ENCODE measurements around the gene APOC1.
"Not testable (repeated sequence)": the region's sequence is repeated elsewhere in the genome, so short reads cannot be mapped to it uniquely, and the experiment has no call there.

Gene APOC1

GRCh38 chr19:44883922-44884321 lies 30.5 kb upstream of the APOC1 start:
- Histone ChIP-seq H3K36me3 (peaks cover 43 to 98% (median 61%) of the 10 kb centered on the region in 11 experiments), H3K9ac (no peak overlapping the region), H3K27ac (no peak overlapping the region), H3K4me3 (no peak overlapping the region), H3K27me3 (no peaks in the 10 kb centered on the region), H3K9me3 (replicated peaks in 1 of 11) (no peaks in the 10 kb centered on the region), H3K4me1 (peaks cover 2 to 10% (median 9%) of the 10 kb centered on the region in 10 experiments; a peak in 15 of 20 replicates), H4K20me1 (peaks cover 0 to 9% (median 0%) of the 10 kb centered on the region in 11 experiments; a peak in 4 of 22 replicates), H3K4me2 (no peak overlapping the region)
- TF ChIP-seq Cebpa-rat (IDR thresholded peaks at IDR 0.05): no peak

DNA sequence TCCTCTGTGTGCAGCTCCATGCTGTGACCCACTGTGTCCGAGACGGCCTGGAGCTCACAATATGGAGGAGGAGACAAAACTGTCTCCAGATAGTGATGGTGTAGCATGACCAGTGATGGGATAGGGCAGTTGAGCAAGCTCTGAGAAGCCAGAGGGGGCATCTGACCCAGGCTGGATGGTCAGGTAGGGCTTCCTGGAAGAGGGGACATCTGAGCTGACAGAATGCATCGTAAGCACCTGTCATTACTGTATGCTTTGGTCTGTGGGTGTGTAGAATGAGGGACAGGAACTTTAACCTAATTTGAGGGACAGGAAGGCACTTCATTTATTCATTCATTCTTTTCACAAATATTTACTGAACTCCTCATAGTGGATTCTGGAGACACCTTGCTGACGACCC lies 29.8 kb upstream of the APOC1 start:
- TF ChIP-seq Cebpa-rat (IDR thresholded peaks at IDR 0.05): no peak
- Histone ChIP-seq H3K4me2 (no peak overlapping the region), H4K20me1 (peaks cover 0 to 3% (median 0%) of the 10 kb centered on the region in 11 experiments; a peak in 4 of 22 replicates), H3K4me3 (no peak overlapping the region), H3K27me3 (no peaks in the 10 kb centered on the region), H3K9ac (no peak overlapping the region), H3K27ac (no peak overlapping the region), H3K9me3 (replicated peaks in 1 of 11) (no peaks in the 10 kb centered on the region), H3K36me3 (peaks cover 38 to 95% (median 58%) of the 10 kb centered on the region in 11 experiments), H3K4me1 (peaks cover 5 to 10% (median 6%) of the 10 kb centered on the region in 10 experiments)

DNA sequence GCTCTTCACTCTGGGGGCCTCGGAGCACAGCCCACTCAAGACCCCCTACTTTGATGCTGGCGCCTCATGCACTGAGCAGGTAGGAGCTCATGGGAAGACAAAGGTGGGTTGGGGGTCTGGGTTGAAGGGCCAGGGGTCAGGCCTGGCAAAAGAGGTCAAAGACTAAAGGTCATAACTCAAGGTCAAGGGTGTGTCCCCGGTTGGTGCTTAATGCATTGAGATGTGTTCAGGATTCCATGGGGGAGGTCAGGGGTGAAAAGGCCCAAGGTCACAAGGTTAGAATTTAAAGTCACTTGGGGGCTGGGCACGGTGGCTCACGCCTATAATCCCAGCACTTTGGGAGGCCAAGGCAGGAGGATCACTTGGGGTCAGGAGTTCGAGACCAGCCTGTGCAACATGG lies 28.3 kb upstream of the APOC1 start:
- peaks cover 38 to 81% (median 54%) of the 10 kb centered on the region in 11 experiments for H3K36me3 ChIP-seq
- no peak overlapping the region for H3K27ac ChIP-seq
- no peak overlapping the region for H3K4me3 ChIP-seq
- H3K9me3 ChIP-seq (replicated peaks in 1 of 11): no peaks in the 10 kb centered on the region
- no peak overlapping the region for H3K4me2 ChIP-seq
- no peaks in the 10 kb centered on the region for H3K27me3 ChIP-seq
- no peak for TF ChIP-seq Cebpa-rat (IDR thresholded peaks at IDR 0.05)
- H4K20me1 ChIP-seq: peaks cover 0 to under 1% (median 0%) of the 10 kb centered on the region in 11 experiments; a peak in 2 of 22 replicates
- H3K4me1 ChIP-seq: peaks cover 7 to 15% (median 10%) of the 10 kb centered on the region in 10 experiments
- H3K9ac ChIP-seq: no peak overlapping the region

- Histone ChIP-seq H3K27me3 (no peaks in the 10 kb centered on the region), H3K4me1 (peaks cover 15 to 26% (median 18%) of the 10 kb centered on the region in 10 experiments), H4K20me1 (peaks cover 0 to 15% (median 9%) of the 10 kb centered on the region in 11 experiments; a peak in 15 of 22 replicates), H3K4me2 (no peak overlapping the region), H3K4me3 (no peak overlapping the region), H3K9me3 (replicated peaks in 1 of 11) (no peaks in the 10 kb centered on the region), H3K9ac (no peak overlapping the region), H3K27ac (no peak overlapping the region), H3K36me3 (peaks cover 45 to 69% (median 61%) of the 10 kb centered on the region in 11 experiments)
- TF ChIP-seq Cebpa-rat (IDR thresholded peaks at IDR 0.05): no peak
Measured at GRCh38 chr19:44887648-44888047, 26.8 kb upstream of the APOC1 start.

GRCh38 chr19:44888335-44888734 lies 26.1 kb upstream of the APOC1 start:
- H3K27ac ChIP-seq; H3K9me3 ChIP-seq (replicated peaks in 1 of 11); H3K27me3 ChIP-seq; H3K4me3 ChIP-seq; H3K4me2 ChIP-seq; H3K9ac ChIP-seq: not testable (repeated sequence)
- Histone ChIP-seq H3K4me1 (peaks cover 20 to 33% (median 24%) of the 10 kb centered on the region in 10 experiments), H3K36me3 (peaks cover 45 to 70% (median 65%) of the 10 kb centered on the region in 11 experiments), H4K20me1 (peaks cover 0 to 22% (median 16%) of the 10 kb centered on the region in 11 experiments; a peak in 16 of 22 replicates)

DNA sequence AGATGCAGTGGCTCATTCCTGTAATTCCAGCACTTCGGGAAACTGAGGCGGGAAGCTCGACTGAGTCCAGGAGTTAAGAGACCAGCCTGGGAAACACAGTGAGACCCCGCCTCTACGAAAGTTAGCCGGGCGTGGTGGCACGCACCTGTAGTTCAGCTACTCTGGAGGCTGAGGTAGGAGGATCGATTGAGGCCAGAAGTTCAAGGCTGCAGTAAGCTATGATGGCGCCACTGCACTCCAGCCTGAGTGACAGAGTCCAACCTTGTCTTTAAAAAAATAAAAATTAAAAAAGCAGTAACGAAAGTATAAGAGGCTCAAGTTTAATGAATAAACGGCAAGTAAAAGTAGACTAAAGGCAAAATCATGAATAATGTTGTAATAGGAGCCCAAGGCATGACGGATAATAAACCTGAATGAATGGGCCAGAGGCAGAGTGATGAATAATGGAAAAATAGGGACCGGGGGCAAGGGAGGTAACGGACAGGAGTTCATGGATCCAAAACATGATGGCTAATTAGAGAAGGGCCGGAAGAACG lies 24.5 kb upstream of the APOC1 start:
- peaks cover 58 to 71% (median 67%) of the 10 kb centered on the region in 11 experiments for H3K36me3 ChIP-seq
- peaks cover 0 to 37% (median 32%) of the 10 kb centered on the region in 11 experiments; a peak in 18 of 22 replicates for H4K20me1 ChIP-seq
- no peaks in the 10 kb centered on the region for H3K9me3 ChIP-seq (replicated peaks in 1 of 11)
- peak overlapping the region; percentile 77 to 96 (median 85) for H3K4me2 ChIP-seq
- peaks cover 20 to 39% (median 26%) of the 10 kb centered on the region in 10 experiments for H3K4me1 ChIP-seq
- no peaks in the 10 kb centered on the region for H3K27me3 ChIP-seq
- no peak for TF ChIP-seq Cebpa-rat (IDR thresholded peaks at IDR 0.05)
- peak overlapping the region; percentile 48 to 69 (median 55) for H3K4me3 ChIP-seq
- H3K9ac ChIP-seq: peak overlapping the region; percentile 69 to 88 (median 78); a peak in 21 of 22 replicates
- H3K27ac ChIP-seq: peak overlapping the region; percentile 80 to 91 (median 84); a peak in 21 of 22 replicates

GRCh38 chr19:44890366-44891015 lies 23.9 kb upstream of the APOC1 start:
- no peak for TF ChIP-seq Cebpa-rat (IDR thresholded peaks at IDR 0.05)
- H3K9ac ChIP-seq: peak overlapping the region; percentile 69 to 88 (median 78)
- peak overlapping the region; percentile 77 to 96 (median 85) for H3K4me2 ChIP-seq
- peak overlapping the region; percentile 48 to 69 (median 55) for H3K4me3 ChIP-seq
- peaks cover 0 to 43% (median 38%) of the 10 kb centered on the region in 11 experiments; a peak in 18 of 22 replicates for H4K20me1 ChIP-seq
- H3K36me3 ChIP-seq: peaks cover 60 to 74% (median 69%) of the 10 kb centered on the region in 11 experiments
- H3K4me1 ChIP-seq: peaks cover 20 to 39% (median 26%) of the 10 kb centered on the region in 10 experiments
- H3K27me3 ChIP-seq: no peaks in the 10 kb centered on the region
- peak overlapping the region; percentile 80 to 91 (median 84) for H3K27ac ChIP-seq
- no peaks in the 10 kb centered on the region for H3K9me3 ChIP-seq (replicated peaks in 1 of 11)

GRCh38 chr19:44891016-44891882 lies 23.2 kb upstream of the APOC1 start, which contains the start of gene TOMM40:
TOMM40 (plus strand) TSS chr19:44891254; CDS start chr19:44891416, 162 bp downstream.
- H3K27me3 ChIP-seq: no peaks in the 10 kb centered on the region
- H3K4me3 ChIP-seq: peak within 1 kb of the TSS; percentile 87 to 99 (median 94)
- peaks cover 60 to 74% (median 69%) of the 10 kb centered on the region in 11 experiments for H3K36me3 ChIP-seq
- peaks cover 20 to 39% (median 26%) of the 10 kb centered on the region in 10 experiments for H3K4me1 ChIP-seq
- TF ChIP-seq Cebpa-rat (IDR thresholded peaks at IDR 0.05): no peak
- H3K27ac ChIP-seq: peak within 1 kb of the TSS; percentile 83 to 98 (median 92)
- peaks cover 0 to 51% (median 45%) of the 10 kb centered on the region in 11 experiments; a peak in 18 of 22 replicates for H4K20me1 ChIP-seq
- H3K9ac ChIP-seq: peak within 1 kb of the TSS; percentile 83 to 99 (median 94)
- peak within 1 kb of the TSS; percentile 91 to 99 (median 96) for H3K4me2 ChIP-seq
- no peaks in the 10 kb centered on the region for H3K9me3 ChIP-seq (replicated peaks in 1 of 11)

All from BLaER1 treated with 17β-estradiol and CSF1 and Interleukin-3, amounts not matched to agents 10 nM and 100 nM (cell line).